GM12878 (cell line): ENCODE results near the gene FBXO21.

Experiments used
- CHD1 ChIP-seq: IDR thresholded peaks from 2 replicates; pipeline ENCODE4 v1.6.1; 2012; ENCODE audit warnings: low read depth, low read length, improper control_type of control experiment
- CTCF ChIP-seq, 3 experiments: IDR thresholded peaks in 2 of 3; conservative IDR thresholded peaks in 1 of 3; 2 replicates each; pipeline ENCODE4 v1.5.1; 2011; ENCODE audit warnings: low read depth in 3 of 3, low read length in 3 of 3, mild to moderate bottlenecking in 3 of 3, control low read depth in 2 of 3, moderate library complexity in 2 of 3, inconsistent platforms in 1 of 3, mixed read lengths in 1 of 3; ENCODE audit not compliant: control insufficient read depth in 2 of 3, insufficient read depth in 1 of 3; ENCODE audit errors: extremely low read depth in 1 of 3
- ELK1 ChIP-seq: IDR thresholded peaks from 2 replicates; pipeline ENCODE4 v1.6.1; 2012; ENCODE audit warnings: low read depth, low read length, improper control_type of control experiment
- EZH2 ChIP-seq: IDR thresholded peaks from 2 replicates; pipeline ENCODE4 v1.6.1; 2012; ENCODE audit warnings: low read depth, mild to moderate bottlenecking, control low read depth, inconsistent platforms, low read length, borderline replicate concordance; ENCODE audit not compliant: control insufficient read depth
- HDAC2 ChIP-seq: fragments of 200-600 bp; sonication (generic); IDR thresholded peaks from 2 replicates; pipeline ENCODE4 v1.6.1; 2017
- POLR2A ChIP-seq: IDR thresholded peaks from 2 replicates; pipeline ENCODE4 v1.6.1; 2011; ENCODE audit warnings: low read depth, mild to moderate bottlenecking, low read length
- USF2 ChIP-seq: IDR thresholded peaks from 2 replicates; pipeline ENCODE4 v1.6.1; 2011; ENCODE audit warnings: low read depth, low read length, improper control_type of control experiment, borderline replicate concordance

DNA sequence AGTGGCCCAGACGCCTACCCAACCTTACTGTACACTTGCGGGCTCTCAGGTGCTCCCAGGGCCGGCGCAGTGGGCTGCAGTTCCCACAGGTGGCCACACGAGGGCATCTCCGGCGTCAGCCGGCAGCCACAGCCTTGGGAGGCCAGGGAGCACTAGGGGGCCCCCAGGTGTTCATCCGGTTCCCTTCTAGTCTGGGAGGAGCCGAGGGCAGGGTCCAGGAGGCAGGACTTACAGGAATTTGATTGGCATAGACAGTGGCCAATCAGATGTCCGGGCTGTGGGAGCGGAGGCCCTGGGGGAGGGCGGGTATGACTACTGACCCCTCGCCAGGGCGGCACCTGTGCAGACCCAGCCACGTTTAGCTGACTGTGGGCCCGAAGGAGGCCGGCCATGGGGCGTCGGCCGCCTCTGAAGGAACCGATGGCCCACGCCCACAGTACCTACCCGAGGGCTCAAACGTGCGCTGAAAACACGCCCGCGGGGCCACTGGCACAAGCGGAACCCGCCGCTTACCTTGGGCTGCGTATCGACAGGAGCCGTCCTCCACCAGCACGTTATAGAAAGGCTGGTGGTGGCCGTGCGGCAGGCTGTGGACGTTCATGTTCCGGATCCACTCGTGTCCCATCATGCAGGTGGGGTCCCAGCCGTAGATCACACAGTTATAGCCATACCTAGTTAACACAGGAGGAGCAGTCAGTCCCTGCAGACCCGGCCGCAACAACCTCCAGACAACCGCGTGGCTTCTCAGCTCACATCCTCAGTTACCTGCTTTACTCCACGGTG lies 34.8 kb downstream of the FBXO21 start:
- no peak for TF ChIP-seq USF2
- no peak; the same call in 1 of the 2 replicates for TF ChIP-seq POLR2A
- TF ChIP-seq ELK1: no peak
- no peak for TF ChIP-seq EZH2
- no peak for TF ChIP-seq HDAC2
- no peak for TF ChIP-seq CHD1
- TF ChIP-seq CTCF (IDR thresholded peaks at IDR 0.05 in 2 of 3, conservative IDR thresholded peaks at IDR 0.05 in 1 of 3; ENCODE audit: control insufficient read depth in 2 of 3, extremely low read depth in 1 of 3, insufficient read depth in 1 of 3, low read depth in 3 of 3, low read length in 3 of 3): peak; percentile 59 to 98 (median 85)
